ENCODE measurements around the gene BCL7C.

DNA sequence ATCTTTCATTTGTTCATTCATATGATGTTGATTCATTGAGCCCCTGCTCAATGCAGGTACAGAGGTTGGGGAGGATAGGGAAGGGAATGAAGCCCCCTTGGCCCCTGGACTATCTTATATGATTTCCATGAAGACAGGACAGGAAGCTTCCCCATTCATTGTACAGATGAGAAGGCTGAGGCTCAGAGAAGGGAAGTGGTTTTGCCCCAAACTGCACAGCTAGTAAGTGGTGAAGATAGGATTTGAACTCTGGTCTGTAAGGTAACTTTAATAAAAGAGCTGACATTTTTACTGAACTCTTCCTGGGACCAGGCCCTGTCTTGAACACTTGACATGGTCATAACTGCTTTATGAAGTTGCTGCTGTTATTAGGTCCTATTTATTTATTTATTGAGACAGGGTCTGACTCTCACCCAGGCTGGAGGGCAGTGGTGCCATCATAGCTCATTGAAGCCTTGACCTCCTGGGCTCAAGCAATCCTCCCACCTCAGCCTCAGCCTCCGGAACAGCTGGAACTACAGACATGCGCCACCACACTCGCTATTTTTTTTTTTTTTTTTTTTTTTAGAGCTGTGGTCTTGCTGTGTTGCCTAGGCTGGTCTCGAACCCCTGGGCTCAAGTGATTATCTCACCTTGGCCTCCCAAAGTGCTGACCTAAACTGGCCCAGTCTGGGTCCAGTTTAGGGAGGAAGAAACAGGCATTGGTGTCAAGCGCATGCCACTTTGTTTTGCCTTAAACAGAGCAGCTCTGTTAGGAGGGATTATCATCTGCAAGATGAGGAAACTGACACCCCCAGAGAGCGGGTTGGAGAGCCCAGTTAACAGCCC is 7.5 kb upstream of the BCL7C start:
- TF ChIP-seq, protein P1, sequence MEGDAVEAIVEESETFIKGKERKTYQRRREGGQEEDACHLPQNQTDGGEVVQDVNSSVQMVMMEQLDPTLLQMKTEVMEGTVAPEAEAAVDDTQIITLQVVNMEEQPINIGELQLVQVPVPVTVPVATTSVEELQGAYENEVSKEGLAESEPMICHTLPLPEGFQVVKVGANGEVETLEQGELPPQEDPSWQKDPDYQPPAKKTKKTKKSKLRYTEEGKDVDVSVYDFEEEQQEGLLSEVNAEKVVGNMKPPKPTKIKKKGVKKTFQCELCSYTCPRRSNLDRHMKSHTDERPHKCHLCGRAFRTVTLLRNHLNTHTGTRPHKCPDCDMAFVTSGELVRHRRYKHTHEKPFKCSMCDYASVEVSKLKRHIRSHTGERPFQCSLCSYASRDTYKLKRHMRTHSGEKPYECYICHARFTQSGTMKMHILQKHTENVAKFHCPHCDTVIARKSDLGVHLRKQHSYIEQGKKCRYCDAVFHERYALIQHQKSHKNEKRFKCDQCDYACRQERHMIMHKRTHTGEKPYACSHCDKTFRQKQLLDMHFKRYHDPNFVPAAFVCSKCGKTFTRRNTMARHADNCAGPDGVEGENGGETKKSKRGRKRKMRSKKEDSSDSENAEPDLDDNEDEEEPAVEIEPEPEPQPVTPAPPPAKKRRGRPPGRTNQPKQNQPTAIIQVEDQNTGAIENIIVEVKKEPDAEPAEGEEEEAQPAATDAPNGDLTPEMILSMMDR (optimal IDR thresholded peaks at IDR 0.05 in 1 of 3, IDR thresholded peaks at IDR 0.05 in 1 of 3, conservative IDR thresholded peaks at IDR 0.05 in 1 of 3; ENCODE audit: extremely low read depth in 1 of 3, insufficient read depth in 2 of 3, low read length in 3 of 3), result no peak
- no peak for TF ChIP-seq EZH2 (IDR thresholded peaks at IDR 0.05; ENCODE audit: low read length)
